ENCODE measurements around the gene CBFB. TPM values are rescaled to one million over a fixed set of nuclear protein-coding genes. Genes with fewer than 3 reads are reported as not detected.

Gene CBFB
- total RNA-seq, 4 donors from 2014 or later, result 42.4 to 76.3 (median 48.2) TPM

DNA sequence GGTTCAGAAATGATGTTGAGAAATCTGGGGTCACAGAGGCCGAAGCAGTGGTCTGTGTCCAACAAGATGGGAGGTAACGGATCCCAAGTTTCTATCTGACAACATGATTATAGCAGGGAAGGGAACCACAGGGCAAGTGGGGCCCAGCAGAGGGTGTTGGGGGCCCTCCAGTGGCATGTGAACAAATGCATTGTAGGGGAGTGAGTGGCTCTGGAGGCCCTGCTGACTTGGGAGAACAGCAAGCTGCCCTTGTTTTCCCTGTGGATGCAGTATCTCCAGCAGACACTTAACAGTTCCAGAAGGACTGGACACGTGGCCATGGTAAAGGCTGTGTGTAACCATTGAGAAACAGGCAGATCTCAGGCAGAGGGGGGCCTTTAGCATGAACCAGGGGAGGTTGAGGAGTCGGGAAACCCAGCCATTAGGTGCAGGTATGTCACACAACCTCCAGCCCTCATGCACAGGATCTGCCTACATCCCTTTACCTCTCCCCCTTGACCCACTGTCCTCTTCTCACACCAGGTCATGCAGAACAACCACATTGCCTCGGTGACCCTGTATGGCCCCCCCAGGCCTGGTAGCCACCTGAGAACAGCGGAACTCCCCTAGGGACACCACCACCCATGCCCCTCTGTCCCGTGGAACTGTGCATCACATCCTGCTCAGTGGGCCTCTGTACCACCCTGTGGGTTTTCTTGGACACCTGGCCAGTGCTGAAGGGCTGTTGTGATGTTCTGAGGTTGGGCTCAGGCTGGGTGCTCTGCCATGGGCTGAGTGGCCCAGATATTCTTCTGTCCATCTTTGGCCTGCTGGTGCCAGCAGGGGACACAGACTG is 117.8 kb downstream of the CBFB start:
- DNase-seq (ENCODE audit: low spot score in 2 of 2), result no peak
- intact Hi-C loops (cut with DNase I; ENCODE audit: low total_unique reads), result no loop called here
- WGBS, 2 donors, result 81 to 85% methylated on average over 7 of the region's 7 CpGs
- TF ChIP-seq, protein P1, sequence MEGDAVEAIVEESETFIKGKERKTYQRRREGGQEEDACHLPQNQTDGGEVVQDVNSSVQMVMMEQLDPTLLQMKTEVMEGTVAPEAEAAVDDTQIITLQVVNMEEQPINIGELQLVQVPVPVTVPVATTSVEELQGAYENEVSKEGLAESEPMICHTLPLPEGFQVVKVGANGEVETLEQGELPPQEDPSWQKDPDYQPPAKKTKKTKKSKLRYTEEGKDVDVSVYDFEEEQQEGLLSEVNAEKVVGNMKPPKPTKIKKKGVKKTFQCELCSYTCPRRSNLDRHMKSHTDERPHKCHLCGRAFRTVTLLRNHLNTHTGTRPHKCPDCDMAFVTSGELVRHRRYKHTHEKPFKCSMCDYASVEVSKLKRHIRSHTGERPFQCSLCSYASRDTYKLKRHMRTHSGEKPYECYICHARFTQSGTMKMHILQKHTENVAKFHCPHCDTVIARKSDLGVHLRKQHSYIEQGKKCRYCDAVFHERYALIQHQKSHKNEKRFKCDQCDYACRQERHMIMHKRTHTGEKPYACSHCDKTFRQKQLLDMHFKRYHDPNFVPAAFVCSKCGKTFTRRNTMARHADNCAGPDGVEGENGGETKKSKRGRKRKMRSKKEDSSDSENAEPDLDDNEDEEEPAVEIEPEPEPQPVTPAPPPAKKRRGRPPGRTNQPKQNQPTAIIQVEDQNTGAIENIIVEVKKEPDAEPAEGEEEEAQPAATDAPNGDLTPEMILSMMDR (IDR thresholded peaks at IDR 0.05), result no peak
- TF ChIP-seq POLR2A (IDR thresholded peaks at IDR 0.05), result no peak
- H3K4me3 ChIP-seq (ENCODE audit: low read depth, poor library complexity, severe bottlenecking), result no peak overlapping the region

DNA sequence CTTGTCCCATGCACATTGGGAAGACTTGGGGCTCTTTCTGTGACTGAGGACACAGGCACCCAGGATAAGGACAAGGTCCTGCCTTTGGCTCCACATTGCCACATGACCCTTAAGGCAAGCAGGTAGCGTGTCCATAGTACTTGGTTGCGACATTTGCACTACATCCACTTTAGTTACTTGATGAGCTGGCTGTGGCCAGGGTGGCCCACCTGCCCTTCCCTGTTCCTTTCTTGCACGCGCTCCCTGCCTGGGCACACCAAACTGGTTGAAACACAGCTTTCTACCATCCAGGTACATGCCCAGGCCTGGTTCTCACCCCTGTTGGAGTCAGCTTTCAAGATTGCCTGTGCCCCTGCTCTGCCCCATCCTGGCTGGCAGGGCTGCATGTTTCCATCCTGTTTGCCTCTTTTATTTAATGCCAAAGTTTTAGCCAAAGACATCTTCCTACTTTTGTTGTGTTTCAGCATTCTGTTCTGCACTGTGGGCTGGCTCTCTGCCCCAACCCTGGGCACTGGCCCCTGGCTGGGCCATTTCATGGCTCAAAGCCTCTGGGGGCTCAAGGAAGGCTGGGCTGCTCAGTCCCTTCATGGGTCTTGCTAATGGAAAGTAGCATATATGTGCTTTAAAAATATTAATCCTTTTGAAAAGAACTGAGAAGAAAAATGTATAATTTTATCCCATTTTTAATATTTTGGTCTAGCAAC is 118.6 kb downstream of the CBFB start:
- intact Hi-C loops (cut with DNase I; ENCODE audit: low total_unique reads), result no loop called here

DNA sequence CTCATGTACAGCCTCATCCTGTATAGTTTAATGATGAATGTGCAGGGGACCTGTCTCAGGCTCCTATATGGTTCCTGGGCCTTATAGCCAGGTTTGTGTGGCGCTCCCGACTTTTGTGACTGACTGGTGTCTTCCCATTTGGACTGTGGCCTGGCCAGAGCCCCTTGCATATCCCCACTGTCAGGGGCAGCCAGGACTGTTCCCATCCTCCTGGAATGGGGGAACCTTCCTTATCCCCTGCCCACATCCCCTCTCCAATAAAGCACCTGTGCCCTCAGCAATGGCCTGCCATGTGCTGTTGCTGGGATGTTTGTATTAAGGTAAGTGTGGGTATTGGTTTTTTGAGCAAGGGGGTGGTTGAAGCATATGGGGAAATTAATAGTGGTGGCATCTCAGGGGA is 119.3 kb downstream of the CBFB start:
- DNase-seq (ENCODE audit: low spot score in 2 of 2), result no peak
- intact Hi-C loops (cut with DNase I; ENCODE audit: low total_unique reads), result no loop called here
- TF ChIP-seq, protein P1 (IDR thresholded peaks at IDR 0.05), result no peak
- no peak for TF ChIP-seq POLR2A (IDR thresholded peaks at IDR 0.05)
- WGBS, 2 donors, result 87 to 96% methylated on average over 2 of the region's 2 CpGs
- no peak overlapping the region for H3K4me3 ChIP-seq (ENCODE audit: low read depth, poor library complexity, severe bottlenecking)

More for the DNA sequence above, 118.6 kb downstream of the CBFB start:
- 72 to 75% methylated on average over 4 of the region's 4 CpGs for WGBS, 2 donors
- no peak for TF ChIP-seq POLR2A (IDR thresholded peaks at IDR 0.05)
- TF ChIP-seq, protein P1 (IDR thresholded peaks at IDR 0.05), result no peak
- H3K4me3 ChIP-seq (ENCODE audit: low read depth, poor library complexity, severe bottlenecking), result no peak overlapping the region
- no peak for DNase-seq (ENCODE audit: low spot score in 2 of 2)

- WGBS, 2 donors, result 79 to 85% methylated on average over 9 to 10 of the region's 11 CpGs
- H3K4me3 ChIP-seq (ENCODE audit: low read depth, poor library complexity, severe bottlenecking), result no peak overlapping the region
- TF ChIP-seq, protein P1 (IDR thresholded peaks at IDR 0.05), result no peak
- TF ChIP-seq POLR2A (IDR thresholded peaks at IDR 0.05), result no peak
- DNase-seq (ENCODE audit: low spot score in 2 of 2), result no peak
- intact Hi-C loops (cut with DNase I; ENCODE audit: low total_unique reads), result no loop called here
Observed at GRCh38 chr16:67148656-67149275, 119.8 kb downstream of the CBFB start.

GRCh38 chr16:67149276-67150046 is 120.5 kb downstream of the CBFB start:
- intact Hi-C loops (cut with DNase I; ENCODE audit: low total_unique reads), result no loop called here
- peak in 1 of 2 donors; percentile 86 for DNase-seq (ENCODE audit: low spot score in 2 of 2)
- no peak overlapping the region for H3K4me3 ChIP-seq (ENCODE audit: low read depth, poor library complexity, severe bottlenecking)
- WGBS, 2 donors, result 82% methylated on average over 71 to 74 of the region's 77 CpGs
- TF ChIP-seq POLR2A (IDR thresholded peaks at IDR 0.05), result no peak
- TF ChIP-seq, protein P1 (IDR thresholded peaks at IDR 0.05), result no peak

Data from lower leg skin (tissue), 4 donors.